ENCODE measurements around the gene CEP63. TPM values are rescaled to one million over a fixed set of nuclear protein-coding genes. Genes with fewer than 3 reads are reported as not detected.

The CEP63 gene
- total RNA-seq, 1 donor from 2014 or later = 26.3 TPM

- TF ChIP-seq CTCF (IDR thresholded peaks at IDR 0.05) = no peak
- Mint-ChIP-seq H3K27ac (ENCODE audit: unreplicated experiment) (no peak overlapping the region), H3K36me3 (ENCODE audit: unreplicated experiment) (peaks cover 40% of the 10 kb centered on the region), H3K4me1 (ENCODE audit: unreplicated experiment) (peaks cover 25% of the 10 kb centered on the region), H3K27me3 (ENCODE audit: unreplicated experiment) (no peaks in the 10 kb centered on the region), H3K9me3 (ENCODE audit: unreplicated experiment) (peaks cover 40% of the 10 kb centered on the region), H3K4me3 (ENCODE audit: unreplicated experiment) (no peak overlapping the region)
- no peak for DNase-seq (ENCODE audit: extremely low spot score, unreplicated experiment)
Measured at GRCh38 chr3:134522541-134522940, 36.7 kb downstream of the CEP63 start.

- Mint-ChIP-seq H3K9me3 (ENCODE audit: unreplicated experiment) (peaks cover 37% of the 10 kb centered on the region), H3K27me3 (ENCODE audit: unreplicated experiment) (no peaks in the 10 kb centered on the region), H3K36me3 (ENCODE audit: unreplicated experiment) (peaks cover 39% of the 10 kb centered on the region), H3K4me1 (ENCODE audit: unreplicated experiment) (peaks cover 14% of the 10 kb centered on the region), H3K4me3 (ENCODE audit: unreplicated experiment) (no peak overlapping the region), H3K27ac (ENCODE audit: unreplicated experiment) (no peak overlapping the region)
- DNase-seq (ENCODE audit: extremely low spot score, unreplicated experiment) = no peak
- no peak for TF ChIP-seq CTCF (IDR thresholded peaks at IDR 0.05)
Measured at GRCh38 chr3:134525293-134525692, 39.4 kb downstream of the CEP63 start.

GRCh38 chr3:134526319-134526718 lies 40.5 kb downstream of the CEP63 start:
- no peak for TF ChIP-seq CTCF (IDR thresholded peaks at IDR 0.05)
- peaks cover 8% of the 10 kb centered on the region for H3K4me1 Mint-ChIP-seq (ENCODE audit: unreplicated experiment)
- no peak for DNase-seq (ENCODE audit: extremely low spot score, unreplicated experiment)

GRCh38 chr3:134527037-134527436 lies 41.2 kb downstream of the CEP63 start:
- no peak for DNase-seq (ENCODE audit: extremely low spot score, unreplicated experiment)
- H3K4me3 Mint-ChIP-seq (ENCODE audit: unreplicated experiment) = no peak overlapping the region
- peaks cover 1% of the 10 kb centered on the region for H3K4me1 Mint-ChIP-seq (ENCODE audit: unreplicated experiment)
- no peak overlapping the region for H3K27ac Mint-ChIP-seq (ENCODE audit: unreplicated experiment)
- no peaks in the 10 kb centered on the region for H3K27me3 Mint-ChIP-seq (ENCODE audit: unreplicated experiment)
- peaks cover 37% of the 10 kb centered on the region for H3K36me3 Mint-ChIP-seq (ENCODE audit: unreplicated experiment)
- peaks cover 37% of the 10 kb centered on the region for H3K9me3 Mint-ChIP-seq (ENCODE audit: unreplicated experiment)
- TF ChIP-seq CTCF (IDR thresholded peaks at IDR 0.05) = peak; percentile 17

More at GRCh38 chr3:134526319-134526718, 40.5 kb downstream of the CEP63 start:
- Mint-ChIP-seq H3K36me3 (ENCODE audit: unreplicated experiment) (peaks cover 39% of the 10 kb centered on the region), H3K4me3 (ENCODE audit: unreplicated experiment) (no peak overlapping the region), H3K27ac (ENCODE audit: unreplicated experiment) (no peak overlapping the region), H3K27me3 (ENCODE audit: unreplicated experiment) (no peaks in the 10 kb centered on the region), H3K9me3 (ENCODE audit: unreplicated experiment) (peaks cover 37% of the 10 kb centered on the region)

GRCh38 chr3:134527538-134528186 lies 41.8 kb downstream of the CEP63 start:
- Mint-ChIP-seq H3K4me3 (ENCODE audit: unreplicated experiment) (no peak overlapping the region), H3K27me3 (ENCODE audit: unreplicated experiment) (no peaks in the 10 kb centered on the region), H3K4me1 (ENCODE audit: unreplicated experiment) (no peaks in the 10 kb centered on the region), H3K36me3 (ENCODE audit: unreplicated experiment) (peaks cover 35% of the 10 kb centered on the region), H3K9me3 (ENCODE audit: unreplicated experiment) (peaks cover 37% of the 10 kb centered on the region), H3K27ac (ENCODE audit: unreplicated experiment) (no peak overlapping the region)
- no peak for TF ChIP-seq CTCF (IDR thresholded peaks at IDR 0.05)
- no peak for DNase-seq (ENCODE audit: extremely low spot score, unreplicated experiment)

Measured in osteocyte (in vitro differentiated cells).